Measurements from ENCODE around the gene THYN1.

DNA sequence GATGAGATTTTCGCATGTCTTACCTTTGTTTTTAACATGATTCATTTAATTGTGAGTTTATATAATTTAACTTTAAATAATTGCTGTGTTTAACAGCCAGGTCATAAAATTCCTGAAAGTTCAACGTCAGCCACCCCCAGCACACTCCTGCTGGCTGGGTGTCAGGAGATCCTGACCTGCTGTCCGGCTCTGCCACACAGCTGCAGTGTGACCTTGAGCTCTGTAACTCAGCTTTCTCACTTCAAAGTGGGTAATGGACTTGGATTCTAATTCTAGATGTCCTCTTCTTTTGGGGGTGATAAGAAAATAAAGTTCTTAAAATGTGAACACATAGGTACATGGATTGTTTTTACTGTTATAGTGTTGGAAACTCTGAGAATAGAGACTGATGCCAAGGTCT lies 17.8 kb downstream of the THYN1 start:
- TF ChIP-seq, protein P1, sequence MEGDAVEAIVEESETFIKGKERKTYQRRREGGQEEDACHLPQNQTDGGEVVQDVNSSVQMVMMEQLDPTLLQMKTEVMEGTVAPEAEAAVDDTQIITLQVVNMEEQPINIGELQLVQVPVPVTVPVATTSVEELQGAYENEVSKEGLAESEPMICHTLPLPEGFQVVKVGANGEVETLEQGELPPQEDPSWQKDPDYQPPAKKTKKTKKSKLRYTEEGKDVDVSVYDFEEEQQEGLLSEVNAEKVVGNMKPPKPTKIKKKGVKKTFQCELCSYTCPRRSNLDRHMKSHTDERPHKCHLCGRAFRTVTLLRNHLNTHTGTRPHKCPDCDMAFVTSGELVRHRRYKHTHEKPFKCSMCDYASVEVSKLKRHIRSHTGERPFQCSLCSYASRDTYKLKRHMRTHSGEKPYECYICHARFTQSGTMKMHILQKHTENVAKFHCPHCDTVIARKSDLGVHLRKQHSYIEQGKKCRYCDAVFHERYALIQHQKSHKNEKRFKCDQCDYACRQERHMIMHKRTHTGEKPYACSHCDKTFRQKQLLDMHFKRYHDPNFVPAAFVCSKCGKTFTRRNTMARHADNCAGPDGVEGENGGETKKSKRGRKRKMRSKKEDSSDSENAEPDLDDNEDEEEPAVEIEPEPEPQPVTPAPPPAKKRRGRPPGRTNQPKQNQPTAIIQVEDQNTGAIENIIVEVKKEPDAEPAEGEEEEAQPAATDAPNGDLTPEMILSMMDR (IDR thresholded peaks at IDR 0.05): no peak
- TF ChIP-seq ZFX (IDR thresholded peaks at IDR 0.05; ENCODE audit: borderline replicate concordance): no peak

All from 22Rv1 (cell line).